HepG2 (cell line): Measurements from ENCODE around the gene TFAP2E. TPM values are rescaled to one million over a fixed set of nuclear protein-coding genes. Genes with fewer than 3 reads are reported as not detected.
A peak's percentile ranks its signal among the peaks of the same experiment; 100 is the strongest.

Experiments used
- CCAR2 ChIP-seq: fragments of 200-400 bp; formaldehyde crosslinking; optimal IDR thresholded peaks from 2 replicates; pipeline ENCODE3; 2018; ENCODE audit warnings: low read depth, mild to moderate bottlenecking, low read length, moderate library complexity
- HNRNPUL1 ChIP-seq: fragments of 200-400 bp; formaldehyde crosslinking; IDR thresholded peaks from 2 replicates; pipeline ENCODE4 v1.6.1; 2017; ENCODE audit warnings: low read depth, mild to moderate bottlenecking, low read length, moderate library complexity
- KMT2A ChIP-seq: sonication (generic); formaldehyde crosslinking; IDR thresholded peaks from 2 replicates; pipeline ENCODE4 v1.4.0; 2020; ENCODE audit warnings: missing genetic modification reagents
- NFYB ChIP-seq: sonication (generic); formaldehyde crosslinking; IDR thresholded peaks from 2 replicates; pipeline ENCODE4 v1.4.0; 2020; ENCODE audit warnings: missing genetic modification reagents
- NR2C2 ChIP-seq: sonication (generic); formaldehyde crosslinking; IDR thresholded peaks from 2 replicates; pipeline ENCODE4 v1.4.0; 2020; ENCODE audit warnings: missing genetic modification reagents, mild to moderate bottlenecking, moderate library complexity, borderline replicate concordance
- POGZ ChIP-seq: sonication (generic); formaldehyde crosslinking; IDR thresholded peaks from 2 replicates; pipeline ENCODE4 v1.4.0; 2020; ENCODE audit warnings: mild to moderate bottlenecking, missing genetic modification reagents
- SOX5 ChIP-seq: IDR thresholded peaks from 2 replicates; pipeline ENCODE4 v1.6.1; 2016; ENCODE audit warnings: borderline replicate concordance
- YEATS2 ChIP-seq: sonication (generic); formaldehyde crosslinking; IDR thresholded peaks from 2 replicates; pipeline ENCODE4 v1.4.0; 2020; ENCODE audit warnings: missing genetic modification reagents, borderline replicate concordance
- ZBTB8A ChIP-seq: sonication (generic); formaldehyde crosslinking; IDR thresholded peaks from 2 replicates; pipeline ENCODE4 v1.4.0; 2020; ENCODE audit warnings: mild to moderate bottlenecking, low read depth, missing genetic modification reagents, borderline replicate concordance
- ZIK1 ChIP-seq: sonication (generic); formaldehyde crosslinking; IDR thresholded peaks from 2 replicates; pipeline ENCODE4 v1.5.0; 2020; ENCODE audit warnings: mild to moderate bottlenecking, low read depth, missing genetic modification reagents, borderline replicate concordance
- ZNF251 ChIP-seq: sonication (generic); formaldehyde crosslinking; IDR thresholded peaks from 2 replicates; pipeline ENCODE4 v1.9.0; 2021; ENCODE audit warnings: mild to moderate bottlenecking, missing genetic modification reagents
- ZNF552 ChIP-seq: sonication (generic); formaldehyde crosslinking; IDR thresholded peaks from 2 replicates; pipeline ENCODE4 v1.9.0; 2022; ENCODE audit warnings: missing genetic modification reagents, mild to moderate bottlenecking, borderline replicate concordance
- polyA plus RNA-seq, 8 experiments: library from polyadenylated mRNA; depleted of rRNA in 3 of 8; stranded (reverse) in 7 of 8; unstranded in 1 of 8; fragments of >200 nt; fragmentation: Illumina TruSeq in 4 of 8; extraction: Trizol in 4 of 8; gene quantifications; 2 replicates each; pipeline versions ENCODE4 v1.2.1 to v1.2.3, GENCODE V29; 2011 to 2016; ENCODE audit warnings: low read depth in 4 of 8, missing spikeins in 1 of 8, mixed read lengths in 1 of 8; ENCODE audit not compliant: insufficient read depth in 1 of 8
- total RNA-seq, 5 experiments: library from RNA; depleted of rRNA; stranded (reverse); fragments of >200 nt; fragmentation: Illumina TruSeq; extraction: Trizol; gene quantifications; 2 replicates each; pipeline ENCODE4 v1.2.3, GENCODE V29; 2016; ENCODE audit warnings: low read depth in 1 of 5
- TF ChIP-seq, protein P1 (sequence below): sonication (generic); IDR thresholded peaks from 2 replicates; pipeline ENCODE4 v1.6.1; 2016; ENCODE audit warnings: low read depth, borderline replicate concordance
- TF ChIP-seq, protein P2 (sequence below): sonication (generic); formaldehyde crosslinking; IDR thresholded peaks from 2 replicates; pipeline ENCODE4 v1.9.0; 2021; ENCODE audit warnings: missing genetic modification reagents, borderline replicate concordance
- TF ChIP-seq, protein P3 (sequence below): sonication (generic); formaldehyde crosslinking; conservative IDR thresholded peaks from 2 replicates; pipeline ENCODE4 v1.8.0; 2022; ENCODE audit warnings: mild to moderate bottlenecking, moderate library complexity, missing genetic modification reagents
- TF ChIP-seq, protein P4 (sequence below): sonication (generic); formaldehyde crosslinking; IDR thresholded peaks from 2 replicates; pipeline ENCODE4 v1.8.1; 2023; ENCODE audit warnings: mild to moderate bottlenecking, missing genetic modification reagents, borderline replicate concordance
- TF ChIP-seq, protein P5 (sequence below): sonication (generic); formaldehyde crosslinking; conservative IDR thresholded peaks from 2 replicates; pipeline ENCODE4 v1.5.0; 2020; ENCODE audit warnings: missing genetic modification reagents
- TF ChIP-seq, protein P6 (sequence below): sonication (generic); formaldehyde crosslinking; IDR thresholded peaks from 2 replicates; pipeline ENCODE4 v1.4.0; 2020; ENCODE audit warnings: missing genetic modification reagents, borderline replicate concordance
- TF ChIP-seq, protein P7 (sequence below): sonication (generic); formaldehyde crosslinking; IDR thresholded peaks from 2 replicates; pipeline ENCODE4 v1.4.0; 2020; ENCODE audit warnings: missing genetic modification reagents, mild to moderate bottlenecking, borderline replicate concordance

The TFAP2E gene
- total and polyA plus RNA-seq, 2 of the 13 experiments (the other 11 are each of a cell fraction or from before 2014, with no cell fraction given): 0.31 to 0.41 TPM

DNA sequence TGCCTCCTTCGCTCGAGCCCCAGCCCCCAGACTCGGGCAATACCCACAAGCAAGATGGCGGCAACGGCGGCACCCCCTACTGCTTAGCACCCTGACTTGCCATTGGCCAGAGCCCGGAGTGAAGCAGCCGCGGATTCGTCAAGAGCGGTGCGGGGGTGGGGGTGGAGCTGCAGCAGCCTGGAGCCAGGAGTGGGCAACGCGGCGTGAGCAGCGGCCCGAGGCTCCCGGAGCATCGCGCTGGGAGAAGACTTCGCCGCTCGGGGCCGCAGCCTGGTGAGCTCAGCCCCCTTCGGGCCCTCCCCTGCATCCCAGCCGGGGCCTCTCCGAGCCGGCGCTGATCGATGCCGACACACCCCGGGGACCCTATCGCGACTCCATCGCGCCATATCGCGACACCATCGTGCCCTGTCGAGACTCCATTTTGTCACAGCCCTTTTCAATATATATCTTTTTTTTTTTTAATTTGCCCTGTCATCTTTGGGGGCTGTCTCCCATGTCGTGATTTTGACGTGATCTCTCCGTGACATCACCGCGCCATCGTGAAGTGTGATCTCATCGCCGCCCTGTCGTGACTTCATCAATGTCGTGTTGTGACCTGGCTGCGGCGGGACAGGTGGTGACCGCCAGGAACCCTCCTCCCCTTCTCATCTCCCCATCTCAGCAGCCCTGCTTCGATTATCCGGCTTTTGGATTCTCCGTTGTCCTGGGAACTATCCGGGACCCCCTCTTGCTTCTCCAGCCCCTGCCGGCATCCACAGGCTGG, 15.3 kb upstream of the TFAP2E start, which contains the start of gene NCDN (continued):
- no peak for TF ChIP-seq ZNF251 (CRISPR knock-in tag)
- TF ChIP-seq, protein P1, sequence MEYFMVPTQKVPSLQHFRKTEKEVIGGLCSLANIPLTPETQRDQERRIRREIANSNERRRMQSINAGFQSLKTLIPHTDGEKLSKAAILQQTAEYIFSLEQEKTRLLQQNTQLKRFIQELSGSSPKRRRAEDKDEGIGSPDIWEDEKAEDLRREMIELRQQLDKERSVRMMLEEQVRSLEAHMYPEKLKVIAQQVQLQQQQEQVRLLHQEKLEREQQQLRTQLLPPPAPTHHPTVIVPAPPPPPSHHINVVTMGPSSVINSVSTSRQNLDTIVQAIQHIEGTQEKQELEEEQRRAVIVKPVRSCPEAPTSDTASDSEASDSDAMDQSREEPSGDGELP: no peak
- TF ChIP-seq SOX5: no peak
- TF ChIP-seq ZBTB8A: no peak
- TF ChIP-seq NR2C2 (CRISPR knock-in tag): peak; percentile 100
- TF ChIP-seq, protein P2, sequence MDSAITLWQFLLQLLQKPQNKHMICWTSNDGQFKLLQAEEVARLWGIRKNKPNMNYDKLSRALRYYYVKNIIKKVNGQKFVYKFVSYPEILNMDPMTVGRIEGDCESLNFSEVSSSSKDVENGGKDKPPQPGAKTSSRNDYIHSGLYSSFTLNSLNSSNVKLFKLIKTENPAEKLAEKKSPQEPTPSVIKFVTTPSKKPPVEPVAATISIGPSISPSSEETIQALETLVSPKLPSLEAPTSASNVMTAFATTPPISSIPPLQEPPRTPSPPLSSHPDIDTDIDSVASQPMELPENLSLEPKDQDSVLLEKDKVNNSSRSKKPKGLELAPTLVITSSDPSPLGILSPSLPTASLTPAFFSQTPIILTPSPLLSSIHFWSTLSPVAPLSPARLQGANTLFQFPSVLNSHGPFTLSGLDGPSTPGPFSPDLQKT (CRISPR knock-in tag): 0 out of 2 replicates have a peak, but pooled peaks have one; percentile 64
- no peak for TF ChIP-seq ZIK1 (CRISPR knock-in tag)
- peak; percentile 50; the same call in 1 of the 2 replicates for TF ChIP-seq KMT2A (CRISPR knock-in tag)
- peak; percentile 82; the same call in 1 of the 2 replicates for TF ChIP-seq YEATS2 (CRISPR knock-in tag)
- TF ChIP-seq, protein P3, sequence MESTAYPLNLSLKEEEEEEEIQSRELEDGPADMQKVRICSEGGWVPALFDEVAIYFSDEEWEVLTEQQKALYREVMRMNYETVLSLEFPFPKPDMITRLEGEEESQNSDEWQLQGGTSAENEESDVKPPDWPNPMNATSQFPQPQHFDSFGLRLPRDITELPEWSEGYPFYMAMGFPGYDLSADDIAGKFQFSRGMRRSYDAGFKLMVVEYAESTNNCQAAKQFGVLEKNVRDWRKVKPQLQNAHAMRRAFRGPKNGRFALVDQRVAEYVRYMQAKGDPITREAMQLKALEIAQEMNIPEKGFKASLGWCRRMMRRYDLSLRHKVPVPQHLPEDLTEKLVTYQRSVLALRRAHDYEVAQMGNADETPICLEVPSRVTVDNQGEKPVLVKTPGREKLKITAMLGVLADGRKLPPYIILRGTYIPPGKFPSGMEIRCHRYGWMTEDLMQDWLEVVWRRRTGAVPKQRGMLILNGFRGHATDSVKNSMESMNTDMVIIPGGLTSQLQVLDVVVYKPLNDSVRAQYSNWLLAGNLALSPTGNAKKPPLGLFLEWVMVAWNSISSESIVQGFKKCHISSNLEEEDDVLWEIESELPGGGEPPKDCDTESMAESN (CRISPR knock-in tag): no peak
- TF ChIP-seq ZNF552 (CRISPR knock-in tag): no peak
- TF ChIP-seq CCAR2: no peak
- TF ChIP-seq, protein P4, sequence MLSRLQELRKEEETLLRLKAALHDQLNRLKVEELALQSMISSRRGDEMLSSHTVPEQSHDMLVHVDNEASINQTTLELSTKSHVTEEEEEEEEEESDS: no peak
- TF ChIP-seq, protein P5, sequence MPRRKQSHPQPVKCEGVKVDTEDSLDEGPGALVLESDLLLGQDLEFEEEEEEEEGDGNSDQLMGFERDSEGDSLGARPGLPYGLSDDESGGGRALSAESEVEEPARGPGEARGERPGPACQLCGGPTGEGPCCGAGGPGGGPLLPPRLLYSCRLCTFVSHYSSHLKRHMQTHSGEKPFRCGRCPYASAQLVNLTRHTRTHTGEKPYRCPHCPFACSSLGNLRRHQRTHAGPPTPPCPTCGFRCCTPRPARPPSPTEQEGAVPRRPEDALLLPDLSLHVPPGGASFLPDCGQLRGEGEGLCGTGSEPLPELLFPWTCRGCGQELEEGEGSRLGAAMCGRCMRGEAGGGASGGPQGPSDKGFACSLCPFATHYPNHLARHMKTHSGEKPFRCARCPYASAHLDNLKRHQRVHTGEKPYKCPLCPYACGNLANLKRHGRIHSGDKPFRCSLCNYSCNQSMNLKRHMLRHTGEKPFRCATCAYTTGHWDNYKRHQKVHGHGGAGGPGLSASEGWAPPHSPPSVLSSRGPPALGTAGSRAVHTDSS: 0 out of 2 replicates have a peak, but pooled peaks have one; percentile 26
- TF ChIP-seq POGZ (CRISPR knock-in tag): no peak; the same call in 1 of the 2 replicates
- TF ChIP-seq, protein P6, sequence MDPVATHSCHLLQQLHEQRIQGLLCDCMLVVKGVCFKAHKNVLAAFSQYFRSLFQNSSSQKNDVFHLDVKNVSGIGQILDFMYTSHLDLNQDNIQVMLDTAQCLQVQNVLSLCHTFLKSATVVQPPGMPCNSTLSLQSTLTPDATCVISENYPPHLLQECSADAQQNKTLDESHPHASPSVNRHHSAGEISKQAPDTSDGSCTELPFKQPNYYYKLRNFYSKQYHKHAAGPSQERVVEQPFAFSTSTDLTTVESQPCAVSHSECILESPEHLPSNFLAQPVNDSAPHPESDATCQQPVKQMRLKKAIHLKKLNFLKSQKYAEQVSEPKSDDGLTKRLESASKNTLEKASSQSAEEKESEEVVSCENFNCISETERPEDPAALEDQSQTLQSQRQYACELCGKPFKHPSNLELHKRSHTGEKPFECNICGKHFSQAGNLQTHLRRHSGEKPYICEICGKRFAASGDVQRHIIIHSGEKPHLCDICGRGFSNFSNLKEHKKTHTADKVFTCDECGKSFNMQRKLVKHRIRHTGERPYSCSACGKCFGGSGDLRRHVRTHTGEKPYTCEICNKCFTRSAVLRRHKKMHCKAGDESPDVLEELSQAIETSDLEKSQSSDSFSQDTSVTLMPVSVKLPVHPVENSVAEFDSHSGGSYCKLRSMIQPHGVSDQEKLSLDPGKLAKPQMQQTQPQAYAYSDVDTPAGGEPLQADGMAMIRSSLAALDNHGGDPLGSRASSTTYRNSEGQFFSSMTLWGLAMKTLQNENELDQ (CRISPR knock-in tag): no peak
- no peak for TF ChIP-seq HNRNPUL1
- TF ChIP-seq, protein P7, sequence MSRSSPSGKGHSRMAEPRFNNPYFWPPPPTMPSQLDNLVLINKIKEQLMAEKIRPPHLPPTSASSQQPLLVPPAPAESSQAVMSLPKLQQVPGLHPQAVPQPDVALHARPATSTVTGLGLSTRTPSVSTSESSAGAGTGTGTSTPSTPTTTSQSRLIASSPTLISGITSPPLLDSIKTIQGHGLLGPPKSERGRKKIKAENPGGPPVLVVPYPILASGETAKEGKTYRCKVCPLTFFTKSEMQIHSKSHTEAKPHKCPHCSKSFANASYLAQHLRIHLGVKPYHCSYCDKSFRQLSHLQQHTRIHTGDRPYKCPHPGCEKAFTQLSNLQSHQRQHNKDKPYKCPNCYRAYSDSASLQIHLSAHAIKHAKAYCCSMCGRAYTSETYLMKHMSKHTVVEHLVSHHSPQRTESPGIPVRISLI (CRISPR knock-in tag): no peak
- peak; percentile 100 for TF ChIP-seq NFYB (CRISPR knock-in tag)
